SK-N-SH (cell line): Measurements from ENCODE around the gene MAN1A2. TPM values are rescaled to one million over a fixed set of nuclear protein-coding genes. Genes with fewer than 3 reads are reported as not detected.

Experiments used
- CTCF ChIA-PET: fragments of 300-600, 350-600 bp; formaldehyde crosslinking; extraction: SDS; loops from one replicate; lab custom pipeline; 2021; lab: Yijun Ruan, JAX
- POLR2A ChIA-PET: fragments of 350-600 bp; sonication (Branson Sonifier 250); formaldehyde crosslinking; extraction: SDS; loops from one replicate; lab custom pipeline; 2020; ENCODE audit warnings: antibody characterized with exemption, inconsistent platforms; lab: Yijun Ruan, JAX
- DNase-seq: peaks from one replicate; pipeline ENCODE4 v3.0.0; 2012
- H2AFZ ChIP-seq: fragments of 200-600 bp; sonication (generic); 2 replicates; pipeline ENCODE4 v1.8.1; 2016; ENCODE audit warnings: antibody characterized with exemption, mild to moderate bottlenecking, low read depth
- H3F3A ChIP-seq: fragments of 200-600 bp; sonication (generic); replicated peaks from 2 replicates; pipeline ENCODE3; 2016; ENCODE audit warnings: antibody characterized with exemption, mild to moderate bottlenecking; ENCODE audit not compliant: insufficient read depth
- H3K27ac ChIP-seq, 2 experiments: fragments of 200-500 bp in 1 of 2; fragments of 200-600 bp in 1 of 2; sonication (Bioruptor generic) in 1 of 2; sonication (generic), shearing (Covaris generic) in 1 of 2; 2 replicates each; pipeline versions ENCODE4 v1.5.1 to v1.6.1; 2014 to 2016; ENCODE audit warnings: low read depth in 2 of 2, inconsistent platforms in 1 of 2, low read length in 1 of 2, mild to moderate bottlenecking in 1 of 2, mixed read lengths in 1 of 2
- H3K27me3 ChIP-seq: fragments of 200-600 bp; sonication (generic), shearing (Covaris generic); 2 replicates; pipeline ENCODE4 v1.6.1; 2016; ENCODE audit warnings: mixed run types; ENCODE audit not compliant: insufficient read depth
- H3K36me3 ChIP-seq, 2 experiments: fragments of 200-500 bp in 1 of 2; fragments of 200-600 bp in 1 of 2; sonication (Bioruptor generic) in 1 of 2; sonication (generic) in 1 of 2; replicated peaks in 1 of 2; 2 replicates each; pipeline versions ENCODE3 to v1.5.1; 2014 to 2016; ENCODE audit warnings: low read length in 1 of 2, mild to moderate bottlenecking in 1 of 2; ENCODE audit not compliant: insufficient read depth in 2 of 2, control insufficient read depth in 1 of 2
- H3K4me1 ChIP-seq, 2 experiments: fragments of 200-500 bp in 1 of 2; fragments of 200-600 bp in 1 of 2; sonication (Bioruptor generic) in 1 of 2; sonication (generic), shearing (Covaris generic) in 1 of 2; 2 replicates each; pipeline versions ENCODE4 v1.5.1 to v1.6.1; 2014 to 2016; ENCODE audit warnings: low read depth in 1 of 2, low read length in 1 of 2, mixed run types in 1 of 2; ENCODE audit not compliant: insufficient read depth in 2 of 2, control insufficient read depth in 1 of 2
- H3K4me2 ChIP-seq: fragments of 200-600 bp; sonication (generic), shearing (Covaris generic); 2 replicates; pipeline ENCODE4 v1.6.1; 2017; ENCODE audit warnings: mixed run types
- H3K4me3 ChIP-seq, 2 experiments: fragments of 200-500 bp in 1 of 2; fragments of 200-600 bp in 1 of 2; sonication (Bioruptor generic) in 1 of 2; sonication (generic), shearing (Covaris generic) in 1 of 2; 2 replicates each; pipeline versions ENCODE4 v1.5.1 to v1.8.1; 2014 to 2016; ENCODE audit warnings: low read depth in 2 of 2, inconsistent platforms in 1 of 2, low read length in 1 of 2, mild to moderate bottlenecking in 1 of 2, mixed read lengths in 1 of 2, moderate library complexity in 1 of 2
- H3K79me2 ChIP-seq: fragments of 200-600 bp; sonication (generic); 2 replicates; pipeline ENCODE4 v1.8.1; 2017; ENCODE audit warnings: mild to moderate bottlenecking; ENCODE audit not compliant: insufficient read depth
- H3K9ac ChIP-seq: fragments of 200-600 bp; sonication (generic); 2 replicates; pipeline ENCODE4 v1.6.1; 2017; ENCODE audit warnings: mixed run types
- H3K9me2 ChIP-seq: fragments of 200-600 bp; sonication (generic); 2 replicates; pipeline ENCODE4 v1.6.1; 2017; ENCODE audit warnings: mixed run types
- H3K9me3 ChIP-seq: fragments of 200-600 bp; sonication (generic); 2 replicates; pipeline ENCODE4 v1.6.1; 2017; ENCODE audit warnings: mixed run types, mild to moderate bottlenecking, moderate library complexity
- H4K20me1 ChIP-seq: fragments of 200-600 bp; sonication (generic); 2 replicates; pipeline ENCODE4 v1.6.1; 2017; ENCODE audit warnings: mild to moderate bottlenecking, mixed run types; ENCODE audit not compliant: insufficient read depth
- EP300 ChIP-seq, 2 experiments: IDR thresholded peaks; 2 replicates each; pipeline versions ENCODE4 v1.4.0 to v1.6.1; 2012; ENCODE audit warnings: borderline replicate concordance in 1 of 2, low read depth in 1 of 2, low read length in 1 of 2
- GATA2 ChIP-seq: sonication (generic); formaldehyde crosslinking; IDR thresholded peaks from 2 replicates; pipeline ENCODE4 v1.5.0; 2020; ENCODE audit warnings: mild to moderate bottlenecking, missing genetic modification reagents
- JUND ChIP-seq: IDR thresholded peaks from 2 replicates; pipeline ENCODE4 v1.4.0; 2012
- MEF2A ChIP-seq: IDR thresholded peaks from 2 replicates; pipeline ENCODE4 v1.4.0; 2012; ENCODE audit warnings: low read depth, borderline replicate concordance
- MXI1 ChIP-seq: IDR thresholded peaks from 2 replicates; pipeline ENCODE4 v1.6.1; 2012; ENCODE audit warnings: mild to moderate bottlenecking, low read depth, low read length, improper control_type of control experiment
- NRF1 ChIP-seq: IDR thresholded peaks from 2 replicates; pipeline ENCODE4 v1.6.1; 2012; ENCODE audit warnings: low read depth, mild to moderate bottlenecking, low read length
- RAD21 ChIP-seq: IDR thresholded peaks from 2 replicates; pipeline ENCODE4 v1.6.1; 2012; ENCODE audit warnings: mild to moderate bottlenecking, low read length
- RFX5 ChIP-seq: IDR thresholded peaks from 2 replicates; pipeline ENCODE4 v1.6.1; 2012; ENCODE audit warnings: mild to moderate bottlenecking, improper control_type of control experiment, low read length
- SIN3A ChIP-seq: IDR thresholded peaks from 2 replicates; pipeline ENCODE4 v1.6.1; 2012; ENCODE audit warnings: low read depth, mild to moderate bottlenecking, low read length, moderate library complexity, borderline replicate concordance
- SMC3 ChIP-seq: IDR thresholded peaks from 2 replicates; pipeline ENCODE4 v1.6.1; 2012; ENCODE audit warnings: low read depth, low read length, improper control_type of control experiment
- TCF12 ChIP-seq: IDR thresholded peaks from 2 replicates; pipeline ENCODE4 v1.4.0; 2012
- TEAD4 ChIP-seq: IDR thresholded peaks from 2 replicates; pipeline ENCODE4 v1.4.0; 2012; ENCODE audit warnings: mild to moderate bottlenecking, borderline replicate concordance; ENCODE audit not compliant: insufficient read depth
- YY1 ChIP-seq: IDR thresholded peaks from 2 replicates; pipeline ENCODE4 v1.4.0; 2012; ENCODE audit warnings: low read depth, mild to moderate bottlenecking
- WGBS: methylation state at CpG from one replicate; pipeline ENCODE4 v1.1.6; 2017; ENCODE audit warnings: low lambda C conversion rate; 5-methylcytosine and 5-hydroxymethylcytosine counted together
- polyA plus RNA-seq, 3 experiments: library from polyadenylated mRNA; depleted of rRNA; stranded (reverse); fragments of >200 nt; gene quantifications; 2 replicates each; pipeline ENCODE4 v1.2.3, GENCODE V29; 2012
- TF ChIP-seq, protein P1 (sequence below): IDR thresholded peaks from 2 replicates; pipeline ENCODE4 v1.6.1; 2012; ENCODE audit warnings: mild to moderate bottlenecking, low read depth, low read length, moderate library complexity
- TF ChIP-seq, protein P2 (sequence below): fragments of 150-350 bp; IDR thresholded peaks from 2 replicates; pipeline ENCODE4 v1.6.1; 2016; ENCODE audit warnings: mild to moderate bottlenecking, low read depth, low read length
- TF ChIP-seq, protein P3 (sequence below): fragments of 200-600 bp; sonication (generic); IDR thresholded peaks from 2 replicates; pipeline ENCODE4 v1.6.1; 2017; ENCODE audit warnings: antibody characterized with exemption, mild to moderate bottlenecking, moderate library complexity
- TF ChIP-seq, protein P4 (sequence below): fragments of 150-350 bp; IDR thresholded peaks from 2 replicates; pipeline ENCODE4 v1.6.1; 2017; ENCODE audit warnings: antibody characterized with exemption, low read length, low read depth, borderline replicate concordance
- TF ChIP-seq, protein P5 (sequence below): IDR thresholded peaks from 2 replicates; pipeline ENCODE4 v1.4.0; 2012; ENCODE audit warnings: low read depth
- TF ChIP-seq, protein P6 (sequence below): IDR thresholded peaks from 2 replicates; pipeline ENCODE4 v1.4.0; 2012; ENCODE audit warnings: low read depth, borderline replicate concordance

MAN1A2 gene
- 6.0 and 8.7 TPM in 2 replicates for polyA plus RNA-seq (2012; rRNA removed)
- polyA plus RNA-seq (2012; cell fraction: cytosol; rRNA removed), result 12.3 and 13.2 TPM in 2 replicates
- polyA plus RNA-seq (2012; cell fraction: nucleus; rRNA removed), result 3.1 and 7.9 TPM in 2 replicates

DNA sequence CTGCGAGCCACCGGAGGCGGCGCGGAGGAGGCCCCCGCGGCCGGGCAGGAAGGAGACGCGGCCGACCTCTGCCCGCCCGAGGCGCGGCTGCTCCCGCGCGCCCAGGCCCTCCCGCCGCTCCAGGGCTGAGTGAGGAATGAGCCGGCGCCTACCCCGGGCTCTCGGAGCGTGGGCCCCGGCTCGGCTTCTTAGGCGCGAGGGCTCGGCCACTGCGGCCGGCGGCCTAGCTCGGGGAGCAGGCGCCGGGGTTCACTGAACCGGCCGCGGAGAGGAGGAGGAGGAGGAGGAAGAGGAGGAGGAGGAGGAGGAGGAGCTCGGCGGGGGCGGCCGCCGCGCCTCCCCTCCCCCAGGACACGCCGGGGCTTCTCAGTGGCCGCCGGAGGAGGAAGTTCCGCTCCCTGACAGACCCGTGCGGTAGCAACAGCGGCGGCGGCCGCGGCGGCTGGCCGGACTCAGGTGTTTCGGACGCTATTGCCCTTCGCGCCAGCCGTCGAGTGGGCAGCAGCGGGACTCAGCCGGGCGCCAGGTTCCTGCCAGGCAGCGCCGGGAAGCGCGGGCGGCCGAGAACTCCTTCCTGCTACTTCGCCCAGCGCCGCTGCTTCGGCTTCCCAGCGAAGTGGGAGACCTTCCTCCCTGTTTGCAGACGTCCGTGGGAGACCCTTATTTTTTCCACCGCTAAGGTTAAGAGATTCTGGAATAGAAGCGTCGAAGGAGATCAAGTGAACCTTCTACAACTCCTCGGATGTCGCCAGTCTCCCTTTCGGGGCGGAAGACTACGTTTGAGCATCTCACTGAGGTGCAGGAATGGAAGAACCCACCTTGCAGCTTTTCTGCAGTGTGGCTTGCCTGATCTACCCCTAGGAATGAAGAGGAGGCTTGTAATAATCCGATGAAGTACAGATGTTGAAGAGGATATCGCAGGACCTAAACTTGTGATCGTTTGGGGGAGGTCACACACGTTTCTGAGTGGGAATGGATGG, at the start of gene MAN1A2:
TSS of gene MAN1A2 (plus strand) at position 404 of the 980 bp plus-strand sequence. CDS start 735 bp downstream, outside the sequence.
- Histone ChIP-seq H3K4me1 (peaks cover 13 to 15% of the 10 kb centered on the region in 2 experiments; a peak in 3 of 4 replicates), H3K36me3 (peaks cover 0 to 2% of the 10 kb centered on the region in 2 experiments), H3K9me2 (no peaks in the 10 kb centered on the region), H3K4me2 (peak within 1 kb of the TSS; percentile 83), H2AFZ (peak within 1 kb of the TSS; percentile 88), H3K9me3 (no peaks in the 10 kb centered on the region), H3K27me3 (no peaks in the 10 kb centered on the region), H3K4me3 (peak within 1 kb of the TSS; percentile 70 to 90), H3K27ac (peak within 1 kb of the TSS; percentile 77 to 95), H3K79me2 (peaks cover 50% of the 10 kb centered on the region), H4K20me1 (peaks cover 39% of the 10 kb centered on the region), H3F3A (no peaks in the 10 kb centered on the region), H3K9ac (peak within 1 kb of the TSS; percentile 79)
- CTCF ChIA-PET, result interaction anchor here (1.3 kb wide), 1 partner anchor 22 kb away, joined by 6 read pairs; no protein-coding TSS in a partner anchor
- POLR2A ChIA-PET, result no interaction called here
- WGBS, result 0% methylated on average over 38 of the region's 93 CpGs
- DNase-seq, result peak; percentile 85
- TF ChIP-seq TCF12 (no peak), NRF1 (no peak), EP300 (IDR thresholded peaks at IDR 0.05; ENCODE audit: borderline replicate concordance in 1 of 2, low read depth in 1 of 2, low read length in 1 of 2) (no peak), RFX5 (0 out of 2 replicates have a peak, but pooled peaks have one; percentile 35), GATA2 (CRISPR knock-in tag) (no peak), RAD21 (no peak), JUND (no peak), TEAD4 (no peak), MEF2A (no peak), YY1 (0 out of 2 replicates have a peak, but pooled peaks have one; percentile 23), MXI1 (peak; percentile 80), SIN3A (0 out of 2 replicates have a peak, but pooled peaks have one; percentile 71), SMC3 (no peak)
- TF ChIP-seq, protein P1, sequence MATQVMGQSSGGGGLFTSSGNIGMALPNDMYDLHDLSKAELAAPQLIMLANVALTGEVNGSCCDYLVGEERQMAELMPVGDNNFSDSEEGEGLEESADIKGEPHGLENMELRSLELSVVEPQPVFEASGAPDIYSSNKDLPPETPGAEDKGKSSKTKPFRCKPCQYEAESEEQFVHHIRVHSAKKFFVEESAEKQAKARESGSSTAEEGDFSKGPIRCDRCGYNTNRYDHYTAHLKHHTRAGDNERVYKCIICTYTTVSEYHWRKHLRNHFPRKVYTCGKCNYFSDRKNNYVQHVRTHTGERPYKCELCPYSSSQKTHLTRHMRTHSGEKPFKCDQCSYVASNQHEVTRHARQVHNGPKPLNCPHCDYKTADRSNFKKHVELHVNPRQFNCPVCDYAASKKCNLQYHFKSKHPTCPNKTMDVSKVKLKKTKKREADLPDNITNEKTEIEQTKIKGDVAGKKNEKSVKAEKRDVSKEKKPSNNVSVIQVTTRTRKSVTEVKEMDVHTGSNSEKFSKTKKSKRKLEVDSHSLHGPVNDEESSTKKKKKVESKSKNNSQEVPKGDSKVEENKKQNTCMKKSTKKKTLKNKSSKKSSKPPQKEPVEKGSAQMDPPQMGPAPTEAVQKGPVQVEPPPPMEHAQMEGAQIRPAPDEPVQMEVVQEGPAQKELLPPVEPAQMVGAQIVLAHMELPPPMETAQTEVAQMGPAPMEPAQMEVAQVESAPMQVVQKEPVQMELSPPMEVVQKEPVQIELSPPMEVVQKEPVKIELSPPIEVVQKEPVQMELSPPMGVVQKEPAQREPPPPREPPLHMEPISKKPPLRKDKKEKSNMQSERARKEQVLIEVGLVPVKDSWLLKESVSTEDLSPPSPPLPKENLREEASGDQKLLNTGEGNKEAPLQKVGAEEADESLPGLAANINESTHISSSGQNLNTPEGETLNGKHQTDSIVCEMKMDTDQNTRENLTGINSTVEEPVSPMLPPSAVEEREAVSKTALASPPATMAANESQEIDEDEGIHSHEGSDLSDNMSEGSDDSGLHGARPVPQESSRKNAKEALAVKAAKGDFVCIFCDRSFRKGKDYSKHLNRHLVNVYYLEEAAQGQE, result no peak; the same call in 1 of the 2 replicates
- TF ChIP-seq, protein P2, sequence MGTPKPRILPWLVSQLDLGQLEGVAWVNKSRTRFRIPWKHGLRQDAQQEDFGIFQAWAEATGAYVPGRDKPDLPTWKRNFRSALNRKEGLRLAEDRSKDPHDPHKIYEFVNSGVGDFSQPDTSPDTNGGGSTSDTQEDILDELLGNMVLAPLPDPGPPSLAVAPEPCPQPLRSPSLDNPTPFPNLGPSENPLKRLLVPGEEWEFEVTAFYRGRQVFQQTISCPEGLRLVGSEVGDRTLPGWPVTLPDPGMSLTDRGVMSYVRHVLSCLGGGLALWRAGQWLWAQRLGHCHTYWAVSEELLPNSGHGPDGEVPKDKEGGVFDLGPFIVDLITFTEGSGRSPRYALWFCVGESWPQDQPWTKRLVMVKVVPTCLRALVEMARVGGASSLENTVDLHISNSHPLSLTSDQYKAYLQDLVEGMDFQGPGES, result no peak
- TF ChIP-seq, protein P3, sequence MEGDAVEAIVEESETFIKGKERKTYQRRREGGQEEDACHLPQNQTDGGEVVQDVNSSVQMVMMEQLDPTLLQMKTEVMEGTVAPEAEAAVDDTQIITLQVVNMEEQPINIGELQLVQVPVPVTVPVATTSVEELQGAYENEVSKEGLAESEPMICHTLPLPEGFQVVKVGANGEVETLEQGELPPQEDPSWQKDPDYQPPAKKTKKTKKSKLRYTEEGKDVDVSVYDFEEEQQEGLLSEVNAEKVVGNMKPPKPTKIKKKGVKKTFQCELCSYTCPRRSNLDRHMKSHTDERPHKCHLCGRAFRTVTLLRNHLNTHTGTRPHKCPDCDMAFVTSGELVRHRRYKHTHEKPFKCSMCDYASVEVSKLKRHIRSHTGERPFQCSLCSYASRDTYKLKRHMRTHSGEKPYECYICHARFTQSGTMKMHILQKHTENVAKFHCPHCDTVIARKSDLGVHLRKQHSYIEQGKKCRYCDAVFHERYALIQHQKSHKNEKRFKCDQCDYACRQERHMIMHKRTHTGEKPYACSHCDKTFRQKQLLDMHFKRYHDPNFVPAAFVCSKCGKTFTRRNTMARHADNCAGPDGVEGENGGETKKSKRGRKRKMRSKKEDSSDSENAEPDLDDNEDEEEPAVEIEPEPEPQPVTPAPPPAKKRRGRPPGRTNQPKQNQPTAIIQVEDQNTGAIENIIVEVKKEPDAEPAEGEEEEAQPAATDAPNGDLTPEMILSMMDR, result no peak
- TF ChIP-seq, protein P4, sequence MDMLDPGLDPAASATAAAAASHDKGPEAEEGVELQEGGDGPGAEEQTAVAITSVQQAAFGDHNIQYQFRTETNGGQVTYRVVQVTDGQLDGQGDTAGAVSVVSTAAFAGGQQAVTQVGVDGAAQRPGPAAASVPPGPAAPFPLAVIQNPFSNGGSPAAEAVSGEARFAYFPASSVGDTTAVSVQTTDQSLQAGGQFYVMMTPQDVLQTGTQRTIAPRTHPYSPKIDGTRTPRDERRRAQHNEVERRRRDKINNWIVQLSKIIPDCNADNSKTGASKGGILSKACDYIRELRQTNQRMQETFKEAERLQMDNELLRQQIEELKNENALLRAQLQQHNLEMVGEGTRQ, result no peak
- TF ChIP-seq, protein P5, sequence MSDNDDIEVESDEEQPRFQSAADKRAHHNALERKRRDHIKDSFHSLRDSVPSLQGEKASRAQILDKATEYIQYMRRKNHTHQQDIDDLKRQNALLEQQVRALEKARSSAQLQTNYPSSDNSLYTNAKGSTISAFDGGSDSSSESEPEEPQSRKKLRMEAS, result peak; percentile 81
- TF ChIP-seq, protein P6, sequence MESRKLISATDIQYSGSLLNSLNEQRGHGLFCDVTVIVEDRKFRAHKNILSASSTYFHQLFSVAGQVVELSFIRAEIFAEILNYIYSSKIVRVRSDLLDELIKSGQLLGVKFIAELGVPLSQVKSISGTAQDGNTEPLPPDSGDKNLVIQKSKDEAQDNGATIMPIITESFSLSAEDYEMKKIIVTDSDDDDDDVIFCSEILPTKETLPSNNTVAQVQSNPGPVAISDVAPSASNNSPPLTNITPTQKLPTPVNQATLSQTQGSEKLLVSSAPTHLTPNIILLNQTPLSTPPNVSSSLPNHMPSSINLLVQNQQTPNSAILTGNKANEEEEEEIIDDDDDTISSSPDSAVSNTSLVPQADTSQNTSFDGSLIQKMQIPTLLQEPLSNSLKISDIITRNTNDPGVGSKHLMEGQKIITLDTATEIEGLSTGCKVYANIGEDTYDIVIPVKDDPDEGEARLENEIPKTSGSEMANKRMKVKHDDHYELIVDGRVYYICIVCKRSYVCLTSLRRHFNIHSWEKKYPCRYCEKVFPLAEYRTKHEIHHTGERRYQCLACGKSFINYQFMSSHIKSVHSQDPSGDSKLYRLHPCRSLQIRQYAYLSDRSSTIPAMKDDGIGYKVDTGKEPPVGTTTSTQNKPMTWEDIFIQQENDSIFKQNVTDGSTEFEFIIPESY, result no peak
